HG02840 (cell line): ENCODE data around the gene RNF187.

ENCODE experiments used
- ATAC-seq: cut with Tn5 transposase; IDR thresholded peaks from one replicate; pipeline ENCODE4 v1.9.1; 2021; ENCODE audit warnings: mild to moderate bottlenecking, moderate library complexity, moderate number of reproducible peaks; ENCODE audit not compliant: unreplicated experiment, low FRiP score

RNF187 gene

GRCh38 chr1:228542376-228542775 is 55.2 kb downstream of the RNF187 start:
- no peak for ATAC-seq

- ATAC-seq = no peak
Measured at GRCh38 chr1:228542981-228543380, 55.8 kb downstream of the RNF187 start.

- no peak for ATAC-seq
Measured at GRCh38 chr1:228543396-228543795, 56.2 kb downstream of the RNF187 start.

- no peak for ATAC-seq
Measured at GRCh38 chr1:228544021-228544850, 57.1 kb downstream of the RNF187 start.

GRCh38 chr1:228544921-228545591 is 57.9 kb downstream of the RNF187 start:
- no peak for ATAC-seq
